ENCODE measurements around the gene UBXN7.

UBXN7 gene

DNA sequence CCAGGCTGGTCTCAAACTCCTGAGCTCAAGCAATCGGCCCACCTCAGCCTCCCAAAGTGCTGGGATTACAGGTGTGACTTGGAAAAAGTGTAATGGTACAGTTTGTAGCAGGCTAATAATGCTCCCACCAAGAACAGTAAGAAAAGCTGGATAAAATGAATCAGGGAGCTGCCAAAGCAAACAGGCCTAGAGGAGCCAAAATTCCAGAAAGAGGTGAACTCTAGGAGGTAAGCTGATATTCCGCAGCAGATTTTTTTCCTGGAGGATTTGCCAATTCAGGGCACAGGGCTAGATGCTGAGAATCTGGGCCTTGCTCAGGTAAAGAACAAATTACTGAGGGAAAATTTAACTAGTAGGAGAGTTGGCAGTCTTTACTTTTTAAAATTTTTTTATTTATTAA, 133.7 kb downstream of the UBXN7 start:
- no peak for DNase-seq (ENCODE audit: low read depth)
- no peak overlapping the region for H3K4me3 ChIP-seq (ENCODE audit: control insufficient read depth, low read depth, low read length)
- TF ChIP-seq, protein P1, sequence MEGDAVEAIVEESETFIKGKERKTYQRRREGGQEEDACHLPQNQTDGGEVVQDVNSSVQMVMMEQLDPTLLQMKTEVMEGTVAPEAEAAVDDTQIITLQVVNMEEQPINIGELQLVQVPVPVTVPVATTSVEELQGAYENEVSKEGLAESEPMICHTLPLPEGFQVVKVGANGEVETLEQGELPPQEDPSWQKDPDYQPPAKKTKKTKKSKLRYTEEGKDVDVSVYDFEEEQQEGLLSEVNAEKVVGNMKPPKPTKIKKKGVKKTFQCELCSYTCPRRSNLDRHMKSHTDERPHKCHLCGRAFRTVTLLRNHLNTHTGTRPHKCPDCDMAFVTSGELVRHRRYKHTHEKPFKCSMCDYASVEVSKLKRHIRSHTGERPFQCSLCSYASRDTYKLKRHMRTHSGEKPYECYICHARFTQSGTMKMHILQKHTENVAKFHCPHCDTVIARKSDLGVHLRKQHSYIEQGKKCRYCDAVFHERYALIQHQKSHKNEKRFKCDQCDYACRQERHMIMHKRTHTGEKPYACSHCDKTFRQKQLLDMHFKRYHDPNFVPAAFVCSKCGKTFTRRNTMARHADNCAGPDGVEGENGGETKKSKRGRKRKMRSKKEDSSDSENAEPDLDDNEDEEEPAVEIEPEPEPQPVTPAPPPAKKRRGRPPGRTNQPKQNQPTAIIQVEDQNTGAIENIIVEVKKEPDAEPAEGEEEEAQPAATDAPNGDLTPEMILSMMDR (conservative IDR thresholded peaks at IDR 0.05; ENCODE audit: control insufficient read depth, insufficient read depth, low read depth, low read length), result no peak

Measured in fibroblast of mammary gland (primary cell).